ENCODE data around the gene NECTIN1.

Gene NECTIN1

DNA sequence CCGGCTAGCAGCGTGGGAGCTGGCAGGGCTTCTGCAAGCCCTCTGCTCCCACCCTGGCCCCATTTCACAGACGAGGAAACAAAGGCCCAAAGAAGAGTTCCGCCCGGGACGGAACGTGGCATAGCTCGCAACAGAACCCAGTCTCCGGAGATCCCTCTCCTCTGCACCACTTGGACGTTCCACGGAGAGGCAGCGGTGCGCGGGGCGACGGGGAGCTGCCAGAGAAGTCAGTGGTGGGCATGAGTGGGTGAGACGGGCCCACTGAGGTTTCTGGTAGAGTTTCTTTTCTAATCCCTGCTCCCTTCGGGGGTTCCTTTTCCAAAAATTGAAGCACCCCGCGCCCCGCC is 554 bp upstream of the NECTIN1 start:
- no peak for DNase-seq

DNA sequence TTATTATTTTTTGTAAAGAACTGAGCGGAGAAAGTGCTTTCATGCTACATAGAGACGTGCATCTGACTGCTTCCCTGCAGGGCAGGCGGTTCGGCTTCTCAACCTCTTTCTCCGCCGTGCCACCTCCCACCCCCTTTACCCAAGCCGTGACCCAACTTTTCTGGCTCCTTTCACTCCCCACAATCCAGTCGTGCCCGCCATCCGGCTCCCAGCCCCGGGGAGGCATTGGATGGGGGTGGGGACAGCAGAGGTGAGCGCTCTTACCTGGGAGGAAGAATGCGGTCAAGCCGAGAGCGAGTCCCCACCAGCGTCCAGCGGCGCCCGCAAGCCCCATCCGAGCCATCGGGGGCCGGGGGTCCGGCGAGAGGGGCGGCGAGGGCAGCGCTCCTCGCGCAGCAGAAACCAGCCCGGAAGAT is 781 bp downstream of the NECTIN1 start:
- peak in 2 of 3 donors; percentile 20 to 30 for DNase-seq

DNA sequence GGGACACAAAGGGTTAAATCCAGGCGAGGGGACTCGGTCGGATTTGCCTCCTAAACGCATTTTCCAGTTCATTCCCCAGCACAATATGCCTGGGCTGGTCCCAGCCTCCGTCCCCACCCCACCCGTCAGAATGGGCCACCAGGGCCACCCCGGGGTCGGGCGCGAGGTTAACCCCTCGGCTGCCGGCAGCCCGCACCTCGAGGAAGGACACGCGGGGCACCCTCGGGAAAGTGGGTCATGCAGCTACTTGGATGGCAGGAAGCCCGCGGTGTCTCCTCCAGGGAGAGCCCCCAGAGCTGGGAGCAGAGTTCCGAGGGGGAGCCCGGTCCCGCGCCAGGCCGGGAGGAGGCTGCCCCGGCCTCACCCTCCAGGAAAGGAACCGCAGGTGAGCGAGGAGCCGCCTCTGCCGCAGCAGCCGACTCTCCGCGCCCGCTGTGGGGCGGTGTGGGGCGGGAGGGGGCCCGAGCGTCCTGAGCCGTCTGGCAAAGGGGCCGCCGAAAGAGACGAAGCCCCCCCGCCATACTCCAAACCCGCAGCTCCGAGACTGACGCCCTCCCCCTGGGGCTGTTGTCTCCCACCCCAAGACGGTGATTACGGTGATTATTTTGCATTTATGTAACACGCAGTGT is 1.4 kb downstream of the NECTIN1 start:
- no peak for DNase-seq

DNA sequence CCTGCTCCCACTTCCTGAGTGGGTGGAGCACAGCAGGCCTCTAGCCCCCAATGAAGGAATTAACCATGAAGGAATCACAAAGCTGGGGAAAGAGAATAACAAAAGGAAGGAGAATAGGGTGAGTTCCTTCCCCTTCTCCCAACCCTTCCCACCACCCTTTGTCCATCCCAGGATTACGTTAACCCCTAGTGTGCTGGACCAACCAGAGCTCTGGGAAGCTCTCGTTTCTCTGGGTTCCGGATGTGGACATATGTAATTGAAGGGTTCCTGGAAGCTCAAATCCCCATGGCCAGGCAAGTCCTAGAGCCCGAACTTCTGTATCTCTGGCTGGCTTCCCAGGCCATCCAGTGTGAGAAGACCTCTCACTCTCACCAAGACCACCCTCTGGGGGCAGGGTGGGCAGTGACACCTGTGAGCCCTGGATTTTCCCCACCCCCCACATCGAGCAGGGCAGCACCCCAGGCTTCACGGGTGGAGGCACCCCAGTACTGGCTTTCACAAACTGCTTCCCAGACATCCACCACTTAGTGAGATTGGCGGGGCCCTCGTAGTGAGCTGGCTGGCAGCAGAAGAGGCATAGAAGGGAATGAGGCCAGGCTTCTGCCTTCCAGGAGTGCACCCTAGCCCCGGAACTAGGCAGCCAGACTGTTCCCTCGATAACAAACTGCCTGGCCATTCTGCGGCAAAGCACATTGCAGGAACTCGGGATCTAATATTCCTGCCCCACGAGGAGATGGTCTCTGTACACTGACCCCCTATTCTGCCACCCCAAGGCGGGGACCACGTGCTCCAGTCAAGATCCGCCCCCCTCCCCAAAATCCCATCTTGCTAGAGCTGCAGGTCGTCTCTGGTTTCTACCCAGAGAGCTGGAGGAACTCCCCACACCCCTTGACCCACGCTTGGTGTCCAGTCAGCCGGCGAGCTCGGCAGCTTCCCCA is 2.1 kb downstream of the NECTIN1 start:
- DNase-seq = peak in 1 of 3 donors; percentile 31

DNA sequence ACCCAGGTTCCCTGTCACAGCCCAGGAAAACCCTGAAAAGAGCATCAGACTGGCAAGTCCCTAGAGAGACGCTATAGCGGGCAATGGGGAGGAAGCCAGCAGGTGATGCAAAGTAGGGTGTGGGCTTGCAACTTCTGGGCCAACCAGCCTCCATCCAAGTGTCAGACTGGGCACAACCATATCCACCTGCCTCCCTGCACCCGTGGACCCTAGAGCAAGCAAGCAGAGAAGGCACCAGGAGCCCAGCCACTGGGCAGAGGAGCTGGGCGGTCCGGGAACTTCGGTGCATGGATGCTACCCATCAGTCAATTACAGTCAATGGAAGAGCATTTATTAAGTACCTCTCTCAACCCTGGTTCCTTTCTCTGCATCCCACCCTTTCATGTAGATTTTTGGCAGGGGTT is 2.8 kb downstream of the NECTIN1 start:
- DNase-seq = no peak

DNA sequence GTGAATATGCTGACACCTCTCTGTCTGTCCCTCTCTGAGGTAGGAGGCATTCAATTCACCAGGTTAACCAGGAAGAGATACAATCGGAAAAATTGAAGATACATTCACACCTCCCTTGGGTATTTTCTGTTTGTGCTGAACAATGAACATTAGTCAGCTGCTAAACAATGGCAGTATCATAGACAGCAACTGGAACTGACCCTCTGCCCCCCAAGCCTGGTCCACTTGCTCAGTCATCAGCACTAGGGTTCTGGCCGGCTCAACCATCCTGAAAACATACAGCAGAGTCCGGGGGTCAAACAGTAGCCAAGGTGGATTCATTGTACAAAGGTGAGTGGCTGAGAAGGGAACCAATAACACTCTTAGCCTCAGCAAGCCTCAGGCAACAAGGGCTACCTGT is 4.0 kb downstream of the NECTIN1 start:
- DNase-seq = no peak

DNA sequence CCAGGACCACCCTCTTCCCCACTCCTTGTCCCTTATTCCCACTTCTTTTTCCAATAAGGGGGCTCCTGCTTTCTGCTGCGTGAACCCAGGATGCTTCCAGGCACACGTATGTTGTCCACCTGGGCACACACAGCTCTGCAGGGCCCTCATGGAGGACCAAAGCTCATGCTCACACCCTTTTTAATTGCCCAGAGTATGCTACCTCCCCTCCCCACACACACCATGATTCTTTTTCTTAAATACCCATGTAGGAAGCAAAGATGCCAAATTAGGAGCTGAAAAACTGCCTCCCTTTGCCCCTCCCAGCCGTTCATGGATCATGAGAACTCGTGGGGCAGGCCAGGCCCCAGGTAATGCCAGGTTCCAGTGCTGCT is 5.1 kb downstream of the NECTIN1 start:
- no peak for DNase-seq

DNA sequence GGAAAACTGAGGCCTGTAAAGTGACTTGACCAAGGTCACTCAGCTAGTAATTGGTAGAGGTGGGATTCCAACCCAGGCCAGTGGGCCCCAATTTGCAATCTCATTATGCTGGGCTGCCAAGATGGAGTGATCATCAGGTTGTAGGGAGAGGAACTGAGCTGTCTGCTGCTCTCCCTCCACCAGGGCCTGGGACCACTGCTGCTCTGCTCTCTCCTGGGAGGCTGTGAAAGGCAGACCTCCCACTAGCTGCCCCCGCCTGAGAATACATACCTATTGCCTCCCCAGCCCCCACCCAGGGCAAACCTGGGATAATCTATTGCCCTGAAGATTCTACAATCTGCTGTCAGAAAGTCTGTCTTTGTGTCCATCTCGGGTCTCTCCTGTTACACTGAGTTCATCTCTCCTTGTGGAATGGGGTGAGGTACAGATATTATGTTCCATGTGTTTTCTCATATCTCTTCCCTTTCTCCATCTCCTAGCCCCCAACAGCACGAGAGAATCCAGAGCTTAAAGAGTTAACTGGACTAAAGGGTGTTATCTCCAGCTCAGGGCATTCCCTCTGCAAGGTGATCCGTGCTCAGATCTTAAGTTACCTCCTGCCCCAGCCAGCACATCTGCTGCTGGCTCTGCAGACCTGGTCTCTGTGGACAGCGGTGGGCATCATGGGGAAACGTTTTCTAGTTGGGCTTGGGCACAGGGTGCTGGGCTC is 5.6 kb downstream of the NECTIN1 start:
- DNase-seq = no peak

DNA sequence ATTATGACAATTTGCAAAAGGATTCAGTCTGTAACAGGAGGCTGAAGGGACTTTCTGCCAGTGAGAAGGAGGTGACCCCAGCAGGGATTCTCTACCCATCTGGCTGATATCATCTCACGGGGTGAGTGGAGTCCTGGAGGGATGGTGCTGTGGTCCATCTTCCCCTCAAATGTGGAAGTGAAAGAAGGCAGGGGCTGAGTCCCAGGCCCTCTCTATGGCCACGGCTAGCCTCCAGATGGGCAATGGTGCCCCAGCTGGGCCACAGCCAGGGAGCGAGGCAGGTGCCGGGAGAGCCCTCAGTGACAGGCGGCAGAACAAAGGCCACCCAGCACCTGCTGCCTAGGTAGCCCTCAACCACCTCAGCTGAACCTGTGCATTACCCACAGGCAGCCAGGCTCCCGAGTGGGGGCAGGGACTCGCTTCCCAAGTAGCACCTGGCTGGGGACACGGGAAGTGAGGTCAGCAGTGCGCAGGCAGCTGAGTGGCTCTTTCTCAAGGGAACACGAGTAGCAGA is 6.7 kb downstream of the NECTIN1 start:
- DNase-seq = peak; percentile 22 to 36 (median 24)

DNA sequence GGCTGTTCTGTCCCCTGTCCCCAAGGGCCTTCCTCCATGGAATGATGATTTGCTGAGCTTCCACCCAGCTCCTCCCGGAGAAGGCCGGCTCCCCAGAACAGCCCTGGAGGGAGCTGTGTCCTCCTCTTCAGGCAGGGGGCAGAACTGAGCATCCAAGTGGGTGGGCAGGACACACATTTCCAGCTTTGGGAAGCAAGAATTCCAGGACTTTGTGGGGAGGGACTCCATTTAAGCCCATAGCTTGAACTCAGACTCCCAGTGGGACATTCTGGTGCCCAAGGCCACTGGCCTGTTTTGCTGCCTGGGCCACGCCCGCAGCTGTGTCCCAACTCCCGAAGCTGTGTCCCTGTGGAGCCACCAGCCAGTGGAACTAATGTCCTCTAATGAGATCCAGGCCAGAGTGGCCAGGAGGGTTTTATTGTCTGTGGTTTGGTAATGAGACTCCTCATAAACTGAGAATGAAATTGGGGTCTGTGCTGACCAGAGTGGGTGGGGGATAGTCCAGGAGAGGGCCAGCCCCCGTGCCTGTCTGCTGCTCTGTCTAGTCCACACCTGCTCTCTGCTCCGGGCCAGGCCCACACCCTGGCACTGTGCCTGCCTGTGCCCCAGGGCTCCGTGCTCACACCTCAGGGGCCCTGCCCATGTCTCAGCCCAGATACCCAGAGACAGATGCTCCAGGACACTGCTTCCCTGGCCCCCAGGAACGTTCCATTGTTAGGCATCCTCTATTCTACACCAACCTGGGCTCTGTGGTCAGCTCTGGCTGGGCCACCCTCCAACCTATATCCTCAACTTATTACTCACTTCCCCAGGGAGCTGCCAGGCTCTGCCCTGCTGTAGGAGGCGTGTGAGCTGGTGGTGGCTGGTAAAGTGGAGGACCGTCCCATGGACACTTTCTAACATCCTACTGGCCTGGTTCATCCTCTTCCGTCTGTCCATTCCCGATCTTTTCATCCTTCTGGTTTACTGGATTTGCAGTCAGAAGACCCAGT is 7.6 kb downstream of the NECTIN1 start:
- peak in 1 of 3 donors; percentile 21 for DNase-seq

DNA sequence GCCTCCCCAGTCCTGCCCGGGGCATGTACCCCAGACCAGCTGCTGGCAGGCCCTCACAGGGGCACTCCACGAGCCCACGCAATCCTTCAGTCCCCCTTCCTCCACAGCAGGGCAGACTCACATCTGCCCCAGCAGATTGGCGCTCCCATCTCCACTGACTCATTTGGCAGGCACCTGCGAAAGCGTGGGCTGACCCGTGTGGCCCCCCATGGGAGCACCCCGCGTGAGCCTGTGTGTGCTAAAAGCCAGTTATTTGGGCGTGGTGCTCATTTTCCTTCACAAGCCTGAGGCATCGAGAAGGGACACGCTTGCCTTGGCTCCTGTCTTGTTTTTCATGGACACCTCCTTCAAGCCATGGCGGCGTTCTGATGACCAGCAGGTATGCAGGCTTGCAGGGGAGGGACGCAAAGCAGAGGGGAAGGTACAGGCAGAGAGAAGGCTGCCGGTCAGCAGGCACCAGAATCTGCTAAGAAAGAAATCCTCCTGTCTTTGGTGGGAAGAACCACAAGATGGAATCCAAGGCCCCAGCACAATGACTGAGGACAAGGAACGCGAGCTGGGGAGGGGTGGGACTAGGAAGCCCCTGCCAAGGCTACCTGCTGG is 8.6 kb downstream of the NECTIN1 start:
- no peak for DNase-seq

DNA sequence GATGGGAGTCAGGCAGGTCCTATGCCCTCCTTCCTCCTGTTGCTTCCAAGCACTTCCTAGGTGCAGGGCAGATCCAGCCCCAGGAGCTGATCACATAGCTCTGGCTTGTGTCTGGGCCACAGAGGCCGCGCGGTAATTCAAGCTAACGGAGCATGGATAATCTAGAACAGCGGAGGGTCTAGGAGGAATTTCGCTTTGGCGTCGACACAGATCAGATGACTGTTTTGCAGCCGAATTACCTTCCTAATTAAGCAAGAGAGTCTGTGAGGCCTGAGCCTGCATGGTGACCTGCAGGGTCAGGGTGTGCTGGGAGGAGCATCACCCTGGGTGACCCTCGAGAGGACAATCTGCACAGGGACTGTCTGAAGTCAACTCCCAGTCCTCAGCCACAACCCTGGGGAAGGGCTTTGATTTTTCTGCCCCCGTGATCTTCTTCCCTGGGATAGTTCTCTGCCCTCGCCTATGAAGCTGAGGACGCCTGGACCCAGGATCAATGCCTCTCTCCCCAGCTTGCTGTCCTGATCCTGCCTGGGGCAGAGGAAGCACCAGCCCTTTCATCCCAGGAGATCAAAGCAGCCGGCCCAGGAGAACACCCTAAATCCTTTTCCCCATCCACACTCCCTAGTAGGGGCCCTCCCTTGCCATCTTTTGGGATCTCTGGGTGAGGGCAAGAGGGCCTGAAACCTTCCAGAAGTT is 11.0 kb downstream of the NECTIN1 start:
- DNase-seq = no peak

DNA sequence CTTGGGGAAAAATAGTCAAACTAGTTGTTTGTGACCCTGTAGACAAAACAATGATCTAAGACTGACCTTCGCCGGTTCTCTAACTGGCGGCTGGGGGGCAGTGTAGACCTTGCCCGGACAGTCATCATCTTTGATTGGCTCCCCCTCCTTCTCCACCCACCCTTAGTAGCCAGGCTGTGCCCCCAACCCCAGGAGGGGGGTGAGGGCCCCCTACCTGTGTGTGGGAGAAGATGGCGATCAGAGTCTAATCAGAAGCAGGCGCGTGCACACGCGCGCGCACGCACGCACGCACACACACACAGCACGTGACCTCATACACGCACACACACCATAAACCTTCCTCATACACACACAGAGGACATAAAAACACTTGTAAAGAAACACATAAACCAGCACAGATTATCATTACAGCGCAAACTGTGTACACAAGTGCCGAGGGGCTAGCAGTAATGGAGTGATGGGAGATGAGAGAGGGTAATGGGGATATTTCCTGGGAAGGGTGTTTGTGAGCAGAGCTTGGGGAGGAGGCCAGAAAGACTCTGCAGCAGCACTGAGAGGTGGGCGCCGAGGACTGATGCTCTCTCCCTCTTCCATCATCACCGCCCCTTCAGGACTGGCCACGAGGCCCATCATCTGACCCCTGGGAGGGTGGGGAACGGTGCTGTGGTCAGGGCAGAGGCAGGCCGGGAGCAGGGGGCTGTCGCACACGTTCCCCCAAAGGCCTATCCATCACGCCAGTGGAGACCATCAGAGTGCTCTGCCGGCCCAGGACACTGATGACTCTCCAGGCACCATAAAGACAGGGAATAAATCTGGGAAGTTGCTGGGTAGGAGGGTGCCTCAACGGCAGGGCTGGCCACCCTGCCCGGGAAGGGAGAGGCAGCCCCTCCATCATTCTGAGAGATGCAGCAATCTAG is 12.2 kb downstream of the NECTIN1 start:
- no peak for DNase-seq

DNA sequence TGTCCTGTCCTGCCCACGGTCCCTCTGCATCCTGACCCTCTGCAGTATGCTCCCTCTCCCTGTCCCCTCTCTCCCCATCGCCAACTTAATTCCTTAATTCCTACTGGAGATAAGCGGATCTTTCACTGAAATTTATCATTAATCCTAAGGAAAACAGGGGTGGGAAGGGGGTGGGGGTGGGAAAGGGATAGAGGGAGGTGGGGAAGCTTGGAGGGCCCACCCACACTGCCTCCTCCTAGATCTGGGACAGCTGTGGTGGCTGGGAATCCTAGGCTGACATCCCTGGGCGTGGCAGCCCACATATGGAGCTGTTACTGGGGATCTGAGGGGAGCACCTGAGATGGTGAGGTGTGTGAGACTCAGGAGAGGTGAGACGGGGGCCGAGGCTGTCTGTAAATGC is 14.4 kb downstream of the NECTIN1 start:
- no peak for DNase-seq

DNA sequence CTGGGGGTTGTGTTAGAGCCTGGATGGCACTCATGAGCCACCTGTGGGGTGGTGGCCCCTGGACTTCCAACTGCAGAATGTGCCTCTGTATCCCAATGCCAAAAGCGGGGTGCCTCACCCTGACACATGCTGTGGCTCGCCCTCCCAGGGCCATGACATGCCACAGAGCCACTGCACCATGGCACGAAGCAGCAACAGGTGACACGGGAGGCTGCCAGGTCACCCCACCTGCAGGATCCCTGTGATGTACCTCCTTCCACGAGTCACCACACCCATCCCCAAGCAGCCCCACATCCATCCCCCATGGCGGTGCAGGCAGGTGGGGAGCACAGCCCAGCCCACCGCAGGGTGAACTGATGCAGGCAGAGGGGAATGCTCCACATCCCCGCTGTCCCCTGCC is 14.8 kb downstream of the NECTIN1 start:
- no peak for DNase-seq

DNA sequence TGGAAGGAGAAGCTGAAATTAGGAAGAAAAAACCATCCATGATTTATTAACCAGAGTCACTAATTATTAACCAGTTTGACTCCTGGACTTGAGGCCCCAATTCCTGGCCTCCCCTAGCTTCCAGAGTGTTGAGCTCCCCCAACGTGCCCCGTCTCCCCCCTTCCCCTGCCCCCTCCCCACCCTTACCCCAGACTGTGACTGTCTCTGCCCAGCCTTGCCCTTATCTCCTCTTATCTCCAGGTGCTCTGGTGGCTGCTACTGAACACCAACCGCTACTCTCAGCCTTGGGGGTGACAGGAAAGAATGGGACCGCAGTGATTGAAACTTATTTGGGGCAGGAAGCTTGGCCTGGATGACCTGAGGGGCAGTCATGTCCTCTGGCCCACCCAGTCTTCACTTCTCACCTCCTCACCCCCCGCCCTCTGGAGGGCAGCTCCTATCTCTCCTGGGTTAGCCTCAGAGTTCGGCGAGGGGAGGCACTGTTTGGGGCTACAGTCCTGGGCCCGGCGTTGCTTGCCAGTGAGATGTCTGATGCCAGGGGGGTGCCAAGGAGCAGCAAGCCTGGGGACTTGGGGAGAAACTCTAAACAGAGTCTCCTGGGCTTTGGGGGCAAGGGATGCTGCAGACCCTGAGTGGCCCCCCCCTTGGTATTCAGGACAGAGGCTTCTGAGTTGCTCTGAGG is 15.5 kb downstream of the NECTIN1 start:
- no peak for DNase-seq

DNA sequence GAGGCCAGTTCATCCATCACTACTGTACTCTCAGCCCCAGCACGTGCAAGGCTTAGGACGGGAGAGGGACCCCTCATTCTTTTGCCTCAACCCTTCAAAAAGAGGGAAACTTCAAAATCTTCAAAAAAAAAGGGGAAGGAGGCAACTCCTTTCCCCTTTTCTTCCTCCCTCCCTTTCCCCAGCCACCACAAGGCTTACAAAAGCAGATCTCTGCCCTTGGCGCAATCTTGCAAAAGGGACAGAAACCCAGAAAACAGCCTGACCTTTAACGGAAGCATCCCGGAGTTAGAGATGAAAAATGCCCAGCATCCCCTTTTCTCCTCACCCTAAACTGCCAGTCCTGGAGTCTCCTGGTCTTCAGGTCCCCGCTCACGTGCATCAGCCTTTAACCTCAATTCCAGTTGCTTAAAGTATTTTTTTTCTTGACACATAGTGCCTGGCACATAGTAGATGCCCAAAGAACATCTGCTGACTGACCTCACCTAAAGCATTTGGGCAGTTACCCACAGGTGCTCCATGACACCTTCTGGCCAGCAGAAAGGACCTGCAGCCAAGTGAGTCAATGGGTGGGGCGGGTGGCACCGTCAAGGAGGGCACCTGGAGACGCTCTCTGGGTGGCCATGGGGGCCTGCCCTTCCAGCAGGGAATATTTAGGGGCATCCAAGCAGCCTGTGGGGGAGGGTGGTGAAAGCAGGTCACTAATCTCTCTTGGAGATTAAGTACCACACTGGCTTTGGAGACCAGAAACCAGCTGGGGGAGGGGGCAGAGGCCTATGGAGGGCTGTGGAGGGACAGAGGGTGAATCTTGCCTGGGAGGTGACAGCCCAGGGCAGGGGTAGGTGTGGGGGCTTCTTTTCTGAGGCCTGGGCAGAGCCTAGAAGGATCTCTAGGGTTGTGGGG is 16.3 kb downstream of the NECTIN1 start:
- DNase-seq = peak; percentile 52 to 65 (median 63)

DNA sequence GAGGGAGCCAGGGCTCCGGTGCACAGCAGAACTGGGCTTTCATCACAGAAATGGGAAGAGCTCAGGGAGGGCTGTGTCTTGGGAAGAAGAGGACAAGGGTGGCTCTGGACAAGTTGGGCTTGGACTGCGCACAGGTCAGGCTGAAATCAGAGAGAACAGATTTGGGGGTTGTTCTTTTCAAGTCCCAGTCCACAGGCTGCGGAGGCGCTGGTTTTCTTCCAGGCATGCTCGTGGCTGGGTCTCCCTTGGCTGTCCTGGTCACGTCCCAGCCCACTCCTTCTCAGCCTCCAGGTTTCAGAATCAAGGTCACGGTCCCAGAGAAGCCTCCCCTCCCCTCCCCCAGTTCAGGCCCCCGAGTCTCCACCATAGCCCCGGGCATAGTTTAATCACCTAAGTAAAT is 17.0 kb downstream of the NECTIN1 start:
- DNase-seq = no peak

Measured in suppressor macrophage treated with lipopolysaccharide for 1 hour (primary cell).